ENCODE results near the gene IL16. TPM values are rescaled to one million over a fixed set of nuclear protein-coding genes. Genes with fewer than 3 reads are reported as not detected.

IL16 gene
- total and polyA plus RNA-seq, 9 of the 15 experiments (the other 6 are each of a cell fraction or from before 2014, with no cell fraction given), result 1.4 to 18.8 (median 10.6) TPM

DNA sequence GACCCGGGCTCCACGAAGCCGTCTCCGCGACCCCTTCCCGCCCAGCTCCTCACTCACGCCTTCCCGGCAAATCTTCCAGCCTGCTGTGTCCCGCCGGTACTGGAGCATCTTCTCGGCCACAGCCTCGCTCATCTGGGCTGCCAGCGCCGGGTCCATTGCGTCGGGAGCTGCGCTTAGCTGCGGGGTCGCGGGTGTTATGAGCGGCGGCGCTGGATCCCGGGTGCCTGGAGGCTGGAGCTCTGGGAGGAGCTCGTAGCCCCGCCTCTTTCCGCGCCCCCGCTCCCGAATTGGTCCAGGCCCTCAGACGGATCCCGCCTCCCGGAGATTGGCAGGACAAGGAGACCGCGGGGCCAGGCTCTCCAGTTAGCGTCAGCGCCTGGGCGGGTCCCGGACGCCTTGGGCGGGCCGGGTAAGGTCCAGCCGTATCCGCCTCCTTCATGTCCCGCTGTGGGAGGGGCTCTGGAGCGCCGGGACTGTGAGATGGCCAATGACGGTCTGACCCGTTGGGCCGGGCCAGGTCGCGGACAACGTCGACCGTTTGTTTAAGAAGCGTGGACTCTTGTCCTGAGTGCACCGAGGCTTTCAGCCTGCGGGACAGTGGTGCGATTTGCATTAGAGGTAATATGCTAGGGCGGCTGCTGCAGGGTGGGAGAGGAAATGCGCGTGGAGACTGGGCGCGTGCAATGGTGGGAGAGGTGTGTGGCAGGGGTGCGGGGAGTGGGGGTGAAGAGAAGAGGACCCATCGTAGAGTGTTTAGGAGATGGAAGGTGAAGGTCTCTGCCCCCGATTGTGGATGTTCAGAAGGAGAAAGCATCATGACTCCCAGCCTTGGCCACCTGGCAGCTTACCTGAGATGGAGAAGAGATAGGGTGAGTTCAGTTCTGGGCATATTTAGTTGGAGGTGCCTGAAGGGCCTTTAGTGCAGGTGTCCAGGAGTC is 127.5 kb downstream of the IL16 start, which contains the start of gene STARD5 (continued):
- TF ChIP-seq POLR2G (IDR thresholded peaks at IDR 0.05; ENCODE audit: low read depth, low read length) (peak; percentile 95), CCNT2 (IDR thresholded peaks at IDR 0.05; ENCODE audit: borderline replicate concordance, extremely low read depth, insufficient read length, low read depth, low read length) (peak; percentile 37), CTBP1 (IDR thresholded peaks at IDR 0.05; ENCODE audit: borderline replicate concordance) (peak; percentile 69), TAF1 (IDR thresholded peaks at IDR 0.05; ENCODE audit: control insufficient read depth, extremely low read depth, insufficient read depth, low read length, severe bottlenecking) (peak; percentile 87), SIX5 (IDR thresholded peaks at IDR 0.05; ENCODE audit: borderline replicate concordance in 1 of 2, insufficient read depth in 1 of 2, low read depth in 1 of 2, low read length in 2 of 2) (no peak), RBFOX2 (IDR thresholded peaks at IDR 0.05; ENCODE audit: low read depth, low read length) (peak; percentile 94), HDAC2 (IDR thresholded peaks at IDR 0.05) (0 out of 2 replicates have a peak, but pooled peaks have one; percentile 12), SRF (CRISPR knock-in tag; IDR thresholded peaks at IDR 0.05) (peak in 1 of 2 experiments; percentile 63; a peak in 1 of 4 replicates), ZEB2 (IDR thresholded peaks at IDR 0.05) (peak; percentile 83), PBX2 (CRISPR knock-in tag; IDR thresholded peaks at IDR 0.05; ENCODE audit: low read depth) (peak; percentile 65), PBX2 (tag; conservative IDR thresholded peaks at IDR 0.05; ENCODE audit: low read depth) (peak; percentile 90), BCOR (IDR thresholded peaks at IDR 0.05) (peak; percentile 30; the same call in 1 of the 2 replicates), ZNF311 (CRISPR knock-in tag; IDR thresholded peaks at IDR 0.05) (no peak), ZNF263 (CRISPR knock-in tag; IDR thresholded peaks at IDR 0.05; ENCODE audit: borderline replicate concordance) (0 out of 2 replicates have a peak, but pooled peaks have one; percentile 17), TEAD1 (CRISPR knock-in tag; IDR thresholded peaks at IDR 0.05) (0 out of 4 replicates have a peak, but pooled peaks of 1 of the 2 experiments have one; percentile 18), GATAD2A (IDR thresholded peaks at IDR 0.05) (0 out of 2 replicates have a peak, but pooled peaks have one; percentile 55), SAP30 (IDR thresholded peaks at IDR 0.05; ENCODE audit: borderline replicate concordance, insufficient read depth, low read depth, low read length, poor library complexity, severe bottlenecking) (no peak), NFYB (IDR thresholded peaks at IDR 0.05; ENCODE audit: extremely low read depth, insufficient read length) (peak; percentile 80), JUNB (CRISPR knock-in tag; conservative IDR thresholded peaks at IDR 0.05) (no peak), GABPB1 (CRISPR knock-in tag; IDR thresholded peaks at IDR 0.05) (no peak)
- TF ChIP-seq, protein P1, sequence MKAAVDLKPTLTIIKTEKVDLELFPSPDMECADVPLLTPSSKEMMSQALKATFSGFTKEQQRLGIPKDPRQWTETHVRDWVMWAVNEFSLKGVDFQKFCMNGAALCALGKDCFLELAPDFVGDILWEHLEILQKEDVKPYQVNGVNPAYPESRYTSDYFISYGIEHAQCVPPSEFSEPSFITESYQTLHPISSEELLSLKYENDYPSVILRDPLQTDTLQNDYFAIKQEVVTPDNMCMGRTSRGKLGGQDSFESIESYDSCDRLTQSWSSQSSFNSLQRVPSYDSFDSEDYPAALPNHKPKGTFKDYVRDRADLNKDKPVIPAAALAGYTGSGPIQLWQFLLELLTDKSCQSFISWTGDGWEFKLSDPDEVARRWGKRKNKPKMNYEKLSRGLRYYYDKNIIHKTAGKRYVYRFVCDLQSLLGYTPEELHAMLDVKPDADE (conservative IDR thresholded peaks at IDR 0.05; ENCODE audit: control insufficient read depth, low read depth, low read length), result 0 out of 2 replicates have a peak, but pooled peaks have one; percentile 35
- TF ChIP-seq, protein P2, sequence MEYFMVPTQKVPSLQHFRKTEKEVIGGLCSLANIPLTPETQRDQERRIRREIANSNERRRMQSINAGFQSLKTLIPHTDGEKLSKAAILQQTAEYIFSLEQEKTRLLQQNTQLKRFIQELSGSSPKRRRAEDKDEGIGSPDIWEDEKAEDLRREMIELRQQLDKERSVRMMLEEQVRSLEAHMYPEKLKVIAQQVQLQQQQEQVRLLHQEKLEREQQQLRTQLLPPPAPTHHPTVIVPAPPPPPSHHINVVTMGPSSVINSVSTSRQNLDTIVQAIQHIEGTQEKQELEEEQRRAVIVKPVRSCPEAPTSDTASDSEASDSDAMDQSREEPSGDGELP (CRISPR knock-in tag; IDR thresholded peaks at IDR 0.05; ENCODE audit: borderline replicate concordance), result peak; percentile 63; the same call in 1 of the 2 replicates
